Fibroblast of skin of left quadriceps (primary cell): ENCODE results near the gene COL4A1.

Experiments
- DNase-seq, 2 experiments: peaks; one replicate each; pipeline ENCODE4 v3.0.0-alpha.2; 2013; ENCODE audit warnings: low read depth in 2 of 2

The COL4A1 gene

GRCh38 chr13:110225003-110225402 lies 82.0 kb downstream of the COL4A1 start:
- no peak for DNase-seq

GRCh38 chr13:110224519-110224918 lies 82.4 kb downstream of the COL4A1 start:
- no peak for DNase-seq

GRCh38 chr13:110221406-110222117 lies 85.4 kb downstream of the COL4A1 start:
- DNase-seq: no peak

- DNase-seq: no peak
These were observed 86.5 kb downstream of the COL4A1 start for GRCh38 chr13:110220471-110220870.

GRCh38 chr13:110218581-110219201 lies 88.3 kb downstream of the COL4A1 start:
- DNase-seq: no peak

- DNase-seq: no peak
These were observed 89.1 kb downstream of the COL4A1 start for GRCh38 chr13:110217811-110218210.

- no peak for DNase-seq
These were observed 89.9 kb downstream of the COL4A1 start for GRCh38 chr13:110217085-110217484.

- no peak for DNase-seq
These were observed 90.4 kb downstream of the COL4A1 start for GRCh38 chr13:110216398-110217041.

- DNase-seq: no peak
These were observed 91.0 kb downstream of the COL4A1 start for GRCh38 chr13:110216006-110216397.

- DNase-seq: no peak
These were observed 91.4 kb downstream of the COL4A1 start for GRCh38 chr13:110215606-110216005.

GRCh38 chr13:110214637-110215036 lies 92.3 kb downstream of the COL4A1 start:
- DNase-seq: no peak

GRCh38 chr13:110213461-110214074 lies 93.4 kb downstream of the COL4A1 start:
- DNase-seq: no peak

GRCh38 chr13:110212529-110212928 lies 94.4 kb downstream of the COL4A1 start:
- no peak for DNase-seq

- DNase-seq: no peak
These were observed 95.2 kb downstream of the COL4A1 start for GRCh38 chr13:110211735-110212134.

- no peak for DNase-seq
These were observed 95.9 kb downstream of the COL4A1 start for GRCh38 chr13:110211046-110211445.

GRCh38 chr13:110210604-110210985 lies 96.4 kb downstream of the COL4A1 start:
- no peak for DNase-seq

- no peak for DNase-seq
These were observed 96.9 kb downstream of the COL4A1 start for GRCh38 chr13:110209950-110210603.

- no peak for DNase-seq
These were observed 98.8 kb downstream of the COL4A1 start for GRCh38 chr13:110208116-110208515.

- no peak for DNase-seq
These were observed 100.0 kb downstream of the COL4A1 start for GRCh38 chr13:110206996-110207395.

GRCh38 chr13:110206185-110206584 lies 100.8 kb downstream of the COL4A1 start:
- DNase-seq: no peak

GRCh38 chr13:110201114-110201513 lies 105.8 kb downstream of the COL4A1 start:
- no peak for DNase-seq

GRCh38 chr13:110200276-110200870 lies 106.6 kb downstream of the COL4A1 start:
- DNase-seq: no peak
